ENCODE results near the gene IRAK2. TPM values are rescaled to one million over a fixed set of nuclear protein-coding genes. Genes with fewer than 3 reads are reported as not detected.

Gene IRAK2
- total RNA-seq, 2 experiments from 2014 or later, result 1.4 TPM

DNA sequence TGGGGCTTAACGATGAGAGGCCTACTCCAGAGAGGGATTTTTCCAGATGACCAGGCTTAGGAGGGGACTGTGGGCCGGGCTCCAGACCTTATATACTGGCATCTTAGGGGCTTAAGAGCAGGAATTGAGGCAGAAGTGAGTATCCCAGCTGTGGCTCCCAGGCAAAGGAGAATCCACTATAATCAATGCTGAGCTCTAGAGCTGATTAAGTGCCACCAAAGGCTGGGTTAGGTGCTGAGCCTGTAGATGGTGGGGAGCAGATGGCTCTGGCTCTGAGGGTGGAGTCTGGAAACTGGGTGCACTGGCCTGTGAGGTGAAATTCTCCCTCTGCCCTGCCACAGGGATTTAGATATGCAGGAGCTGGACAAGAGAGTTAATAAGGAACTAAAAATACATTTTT lies 23.2 kb downstream of the IRAK2 start:
- H3K9me2 ChIP-seq (ENCODE audit: insufficient read depth, low read length), result no peaks in the 10 kb centered on the region
- ChIA-PET CTCF (ENCODE audit: unreplicated experiment) (no interaction called here), POLR2A (interaction anchor here (0.6 to 2.3 kb wide), 4 partner anchors 9 to 76 kb away, joined by 3 to 10 read pairs (median 5); no protein-coding TSS in a partner anchor)
- no peak overlapping the region for H3K4me3 ChIP-seq (ENCODE audit: low read depth, low read length, poor library complexity, severe bottlenecking)
- no peaks in the 10 kb centered on the region for H3K79me2 ChIP-seq (ENCODE audit: insufficient read depth, low read depth, low read length)
- no peaks in the 10 kb centered on the region for H4K20me1 ChIP-seq (ENCODE audit: insufficient read depth, low read length)
- H3K27ac ChIP-seq (ENCODE audit: low read depth, low read length, poor library complexity, severe bottlenecking), result no peak overlapping the region
- no TSS peak for BruUV-seq (replicated peaks)
- no peaks in the 10 kb centered on the region for H3K9me3 ChIP-seq (ENCODE audit: low read length)
- intact Hi-C loops (cut with micrococcal nuclease; ENCODE audit: unreplicated experiment), result no loop called here
- H2AFZ ChIP-seq (ENCODE audit: low read length), result no peak overlapping the region; the same call in 1 of the 2 replicates
- no peaks in the 10 kb centered on the region for H3K36me3 ChIP-seq (ENCODE audit: insufficient read depth, low read length)
- no peak for DNase-seq (ENCODE audit: low spot score)
- H3K4me1 ChIP-seq (ENCODE audit: insufficient read depth, low read length, poor library complexity, severe bottlenecking), result peaks cover 71% of the 10 kb centered on the region
- H3K4me2 ChIP-seq (ENCODE audit: low read length), result no peak overlapping the region
- TF ChIP-seq EZH2phosphoT487 (IDR thresholded peaks at IDR 0.05; ENCODE audit: borderline replicate concordance, low read depth, low read length), result no peak
- TF ChIP-seq, protein P1, sequence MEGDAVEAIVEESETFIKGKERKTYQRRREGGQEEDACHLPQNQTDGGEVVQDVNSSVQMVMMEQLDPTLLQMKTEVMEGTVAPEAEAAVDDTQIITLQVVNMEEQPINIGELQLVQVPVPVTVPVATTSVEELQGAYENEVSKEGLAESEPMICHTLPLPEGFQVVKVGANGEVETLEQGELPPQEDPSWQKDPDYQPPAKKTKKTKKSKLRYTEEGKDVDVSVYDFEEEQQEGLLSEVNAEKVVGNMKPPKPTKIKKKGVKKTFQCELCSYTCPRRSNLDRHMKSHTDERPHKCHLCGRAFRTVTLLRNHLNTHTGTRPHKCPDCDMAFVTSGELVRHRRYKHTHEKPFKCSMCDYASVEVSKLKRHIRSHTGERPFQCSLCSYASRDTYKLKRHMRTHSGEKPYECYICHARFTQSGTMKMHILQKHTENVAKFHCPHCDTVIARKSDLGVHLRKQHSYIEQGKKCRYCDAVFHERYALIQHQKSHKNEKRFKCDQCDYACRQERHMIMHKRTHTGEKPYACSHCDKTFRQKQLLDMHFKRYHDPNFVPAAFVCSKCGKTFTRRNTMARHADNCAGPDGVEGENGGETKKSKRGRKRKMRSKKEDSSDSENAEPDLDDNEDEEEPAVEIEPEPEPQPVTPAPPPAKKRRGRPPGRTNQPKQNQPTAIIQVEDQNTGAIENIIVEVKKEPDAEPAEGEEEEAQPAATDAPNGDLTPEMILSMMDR (conservative IDR thresholded peaks at IDR 0.05; ENCODE audit: low read length), result no peak

DNA sequence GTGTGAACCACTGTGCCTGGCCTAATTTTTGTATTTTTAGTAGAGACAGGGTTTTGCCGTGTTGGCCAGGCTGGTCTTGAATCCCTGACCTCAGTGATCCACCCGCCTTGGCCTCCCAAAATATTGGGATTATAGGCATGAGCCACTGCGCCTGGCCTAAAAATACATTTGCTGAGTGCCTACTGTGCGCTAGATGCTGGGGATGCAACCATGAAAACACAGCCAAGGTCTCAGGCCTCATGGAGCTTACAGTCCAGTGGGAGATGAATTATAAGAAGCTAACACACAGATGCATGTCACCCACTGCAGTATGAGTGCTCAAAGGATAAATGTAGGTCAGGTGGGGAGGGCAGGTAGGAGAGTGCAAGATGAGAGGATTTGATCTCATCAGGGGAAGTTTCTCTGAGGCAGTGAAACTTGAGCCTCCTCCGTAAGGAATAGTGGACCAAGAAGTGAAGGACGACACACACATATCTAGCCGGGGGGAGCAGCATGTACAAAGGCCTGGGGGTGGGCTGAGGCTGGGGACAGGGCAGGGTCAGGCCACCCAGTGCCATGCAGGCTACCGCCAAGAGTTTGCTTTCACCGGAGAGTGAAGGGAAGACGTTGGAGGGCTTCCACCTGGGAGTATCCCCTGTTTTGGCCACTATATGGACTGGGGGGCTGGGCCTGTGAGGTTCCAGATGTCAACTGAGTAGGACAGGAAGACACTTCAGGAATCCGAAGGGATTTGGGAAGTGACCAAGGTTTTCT lies 24.3 kb downstream of the IRAK2 start:
- H4K20me1 ChIP-seq (ENCODE audit: insufficient read depth, low read length), result no peaks in the 10 kb centered on the region
- peak overlapping the region; percentile 46; the same call in 1 of the 2 replicates for H2AFZ ChIP-seq (ENCODE audit: low read length)
- no TSS peak for BruUV-seq (replicated peaks)
- DNase-seq (ENCODE audit: low spot score), result no peak
- TF ChIP-seq, protein P1 (conservative IDR thresholded peaks at IDR 0.05; ENCODE audit: low read length), result no peak
- TF ChIP-seq EZH2phosphoT487 (IDR thresholded peaks at IDR 0.05; ENCODE audit: borderline replicate concordance, low read depth, low read length), result no peak
- peaks cover 76% of the 10 kb centered on the region for H3K4me1 ChIP-seq (ENCODE audit: insufficient read depth, low read length, poor library complexity, severe bottlenecking)
- H3K36me3 ChIP-seq (ENCODE audit: insufficient read depth, low read length), result no peaks in the 10 kb centered on the region
- H3K9me3 ChIP-seq (ENCODE audit: low read length), result no peaks in the 10 kb centered on the region
- POLR2A ChIA-PET, result interaction anchor here (0.5 to 1.5 kb wide), 4 partner anchors 14 to 35 kb away, joined by 3 to 6 read pairs (median 4); no protein-coding TSS in a partner anchor
- no peaks in the 10 kb centered on the region for H3K79me2 ChIP-seq (ENCODE audit: insufficient read depth, low read depth, low read length)
- peak overlapping the region; percentile 2 for H3K4me3 ChIP-seq (ENCODE audit: low read depth, low read length, poor library complexity, severe bottlenecking)
- CTCF ChIA-PET (ENCODE audit: unreplicated experiment), result interaction anchor here (1.1 kb wide), 1 partner anchor 11 kb away, joined by 4 read pairs; no protein-coding TSS in a partner anchor
- H3K4me2 ChIP-seq (ENCODE audit: low read length), result peak overlapping the region; percentile 50
- H3K9me2 ChIP-seq (ENCODE audit: insufficient read depth, low read length), result no peaks in the 10 kb centered on the region
- intact Hi-C loops (cut with micrococcal nuclease; ENCODE audit: unreplicated experiment), result no loop called here
- peak overlapping the region; percentile 37 for H3K27ac ChIP-seq (ENCODE audit: low read depth, low read length, poor library complexity, severe bottlenecking)

All from OCI-LY7 (cell line).